Epithelial cell of esophagus (primary cell): ENCODE results near the gene FAM171A1.

Experiments
- DNase-seq: peaks from one replicate; pipeline ENCODE4 v3.0.0; 2010; ENCODE audit warnings: low read depth
- H3K4me3 ChIP-seq: 2 replicates; pipeline ENCODE4 v1.5.1; 2011; ENCODE audit warnings: mild to moderate bottlenecking, low read length, control low read depth
- TF ChIP-seq, protein P1 (sequence below): IDR thresholded peaks from 2 replicates; pipeline ENCODE4 v1.5.1; 2011; ENCODE audit warnings: low read depth, mild to moderate bottlenecking, low read length, control low read depth, inconsistent platforms; ENCODE audit not compliant: insufficient read depth; ENCODE audit errors: missing control alignments

Gene FAM171A1

DNA sequence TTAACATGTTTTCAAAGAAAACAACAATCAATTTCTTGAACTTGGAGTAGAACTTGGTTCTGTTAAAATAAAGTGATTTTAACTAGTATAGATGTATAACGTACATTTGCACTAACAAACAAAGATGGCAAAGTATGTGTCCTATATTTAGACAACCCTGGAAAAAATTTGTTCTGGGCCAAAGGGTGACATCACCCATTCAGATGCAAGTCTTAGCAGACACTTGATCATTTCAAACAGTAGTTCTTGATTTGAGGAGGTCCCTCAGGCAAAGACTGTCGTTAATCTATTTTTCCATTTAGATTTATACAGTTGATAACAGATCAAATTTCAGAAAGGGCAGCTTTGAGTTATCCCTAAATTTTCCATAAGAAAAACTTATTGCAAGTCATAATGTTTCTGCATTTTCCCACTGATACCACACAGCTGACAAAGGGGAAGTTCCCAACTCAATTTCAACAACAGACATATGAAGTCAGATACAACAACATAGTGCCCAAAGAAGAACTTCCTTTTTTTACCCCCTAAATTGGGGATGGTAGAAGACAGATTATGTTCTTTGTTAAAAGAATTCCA lies 207.7 kb downstream of the FAM171A1 start:
- no peak for DNase-seq
- TF ChIP-seq, protein P1, sequence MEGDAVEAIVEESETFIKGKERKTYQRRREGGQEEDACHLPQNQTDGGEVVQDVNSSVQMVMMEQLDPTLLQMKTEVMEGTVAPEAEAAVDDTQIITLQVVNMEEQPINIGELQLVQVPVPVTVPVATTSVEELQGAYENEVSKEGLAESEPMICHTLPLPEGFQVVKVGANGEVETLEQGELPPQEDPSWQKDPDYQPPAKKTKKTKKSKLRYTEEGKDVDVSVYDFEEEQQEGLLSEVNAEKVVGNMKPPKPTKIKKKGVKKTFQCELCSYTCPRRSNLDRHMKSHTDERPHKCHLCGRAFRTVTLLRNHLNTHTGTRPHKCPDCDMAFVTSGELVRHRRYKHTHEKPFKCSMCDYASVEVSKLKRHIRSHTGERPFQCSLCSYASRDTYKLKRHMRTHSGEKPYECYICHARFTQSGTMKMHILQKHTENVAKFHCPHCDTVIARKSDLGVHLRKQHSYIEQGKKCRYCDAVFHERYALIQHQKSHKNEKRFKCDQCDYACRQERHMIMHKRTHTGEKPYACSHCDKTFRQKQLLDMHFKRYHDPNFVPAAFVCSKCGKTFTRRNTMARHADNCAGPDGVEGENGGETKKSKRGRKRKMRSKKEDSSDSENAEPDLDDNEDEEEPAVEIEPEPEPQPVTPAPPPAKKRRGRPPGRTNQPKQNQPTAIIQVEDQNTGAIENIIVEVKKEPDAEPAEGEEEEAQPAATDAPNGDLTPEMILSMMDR: no peak
- H3K4me3 ChIP-seq: no peak overlapping the region
